H1 (cell line): Measurements from ENCODE around the gene ZNF148. TPM values are rescaled to one million over a fixed set of nuclear protein-coding genes. Genes with fewer than 3 reads are reported as not detected.

Source experiments
- CTCF ChIA-PET: fragments of 300-600 bp; sonication (Branson Sonifier 250); formaldehyde crosslinking; loops from one replicate; lab custom pipeline; 2021; ENCODE audit not compliant: partially characterized antibody; lab: Charles Lee
- POLR2A ChIA-PET: fragments of 300-600 bp; sonication (Branson Sonifier 250); formaldehyde crosslinking; loops from one replicate; lab custom pipeline; 2021; ENCODE audit warnings: inconsistent platforms; ENCODE audit not compliant: partially characterized antibody; lab: Charles Lee
- DNase-seq, 2 experiments: peaks; one replicate each; pipeline versions ENCODE4 v3.0.0 to v3.0.0-alpha.2; 2010 to 2022; ENCODE audit warnings: low spot score in 2 of 2, low read depth in 1 of 2, mixed read lengths in 1 of 2
- FAIRE-seq: peaks from 2 replicates; lab custom pipeline; 2011; peaks lifted over from hg19 to GRCh38; lab: Jason Lieb, UNC
- H2AFZ ChIP-seq: 2 replicates; pipeline ENCODE4 v1.8.1; 2012; ENCODE audit warnings: low read length, inconsistent platforms
- H2AK5ac ChIP-seq: 2 replicates; pipeline ENCODE4 v1.6.1; 2013; ENCODE audit warnings: low read depth, low read length
- H2BK120ac ChIP-seq: replicated peaks from 2 replicates; pipeline ENCODE3; 2013; ENCODE audit warnings: low read depth, low read length, inconsistent platforms
- H2BK12ac ChIP-seq: 2 replicates; pipeline ENCODE4 v1.6.1; 2013; ENCODE audit warnings: low read depth, low read length
- H2BK15ac ChIP-seq: 2 replicates; pipeline ENCODE4 v1.6.1; 2013; ENCODE audit warnings: low read length
- H2BK20ac ChIP-seq: 2 replicates; pipeline ENCODE4 v1.6.1; 2013; ENCODE audit warnings: low read length
- H2BK5ac ChIP-seq: 2 replicates; pipeline ENCODE4 v1.6.1; 2013; ENCODE audit warnings: low read depth, low read length
- H3K14ac ChIP-seq: 2 replicates; pipeline ENCODE4 v1.6.1; 2013; ENCODE audit warnings: inconsistent platforms; ENCODE audit not compliant: insufficient read length
- H3K18ac ChIP-seq: 2 replicates; pipeline ENCODE4 v1.6.1; 2013; ENCODE audit warnings: low read length; ENCODE audit errors: extremely low read depth
- H3K23ac ChIP-seq: 2 replicates; pipeline ENCODE4 v1.6.1; 2013; ENCODE audit warnings: inconsistent platforms; ENCODE audit not compliant: insufficient read length
- H3K23me2 ChIP-seq: 2 replicates; pipeline ENCODE4 v1.6.1; 2013; ENCODE audit warnings: low read depth, low read length
- H3K27ac ChIP-seq: 2 replicates; pipeline ENCODE4 v1.6.1; 2011; ENCODE audit warnings: low read depth, low read length, inconsistent platforms
- H3K27me3 ChIP-seq, 4 experiments: replicated peaks in 1 of 4; 1 replicate in 1 of 4; 2 replicates in 3 of 4; pipeline versions ENCODE4 v1.6.1 to v1.8.1; 2011 to 2013; ENCODE audit warnings: low read length in 3 of 4, mild to moderate bottlenecking in 3 of 4, inconsistent platforms in 2 of 4, mixed read lengths in 2 of 4, moderate library complexity in 1 of 4; ENCODE audit not compliant: control insufficient read depth in 3 of 4, insufficient read depth in 3 of 4; ENCODE audit errors: extremely low read depth in 1 of 4
- H3K36me3 ChIP-seq, 4 experiments: 2 replicates each; pipeline versions ENCODE4 v1.6.1 to v1.8.1; 2011 to 2013; ENCODE audit warnings: mild to moderate bottlenecking in 4 of 4, low read length in 3 of 4, moderate library complexity in 2 of 4, control low read depth in 1 of 4, inconsistent platforms in 1 of 4; ENCODE audit not compliant: insufficient read depth in 4 of 4, control insufficient read depth in 2 of 4
- H3K4ac ChIP-seq: replicated peaks from 2 replicates; pipeline ENCODE3; 2013; ENCODE audit warnings: low read length, low read depth, mixed read lengths, inconsistent platforms; ENCODE audit not compliant: insufficient read length
- H3K4me1 ChIP-seq, 4 experiments: replicated peaks in 1 of 4; 1 replicate in 1 of 4; 2 replicates in 3 of 4; pipeline versions ENCODE4 v1.6.1 to v1.8.1; 2011 to 2013; ENCODE audit warnings: low read length in 3 of 4, inconsistent platforms in 2 of 4, mixed read lengths in 1 of 4; ENCODE audit not compliant: insufficient read depth in 4 of 4, control insufficient read depth in 3 of 4
- H3K4me2 ChIP-seq, 2 experiments: 2 replicates each; pipeline versions ENCODE4 v1.6.1 to v1.8.1; 2011 to 2013; ENCODE audit warnings: low read depth in 2 of 2, low read length in 2 of 2, control low read depth in 1 of 2, inconsistent platforms in 1 of 2, mild to moderate bottlenecking in 1 of 2; ENCODE audit not compliant: insufficient read depth in 1 of 2
- H3K4me3 ChIP-seq, 4 experiments: fragments of 200-600, 300-600 bp in 1 of 4; sonication (generic), shearing (Covaris generic), sonication (Bioruptor Twin) in 1 of 4; 2 replicates each; pipeline versions ENCODE4 v1.5.1 to v1.8.1; 2011 to 2016; ENCODE audit warnings: low read length in 4 of 4, low read depth in 3 of 4, control low read depth in 2 of 4, inconsistent platforms in 2 of 4, mild to moderate bottlenecking in 2 of 4, mixed read lengths in 1 of 4, moderate library complexity in 1 of 4; ENCODE audit not compliant: insufficient read depth in 2 of 4; ENCODE audit errors: extremely low read depth in 1 of 4
- H3K56ac ChIP-seq: replicated peaks from 2 replicates; pipeline ENCODE3; 2013; ENCODE audit warnings: low read depth, mild to moderate bottlenecking, mixed read lengths, low read length, inconsistent platforms; ENCODE audit not compliant: insufficient read length
- H3K79me1 ChIP-seq: 2 replicates; pipeline ENCODE4 v1.6.1; 2013; ENCODE audit warnings: low read depth, low read length, control low read depth
- H3K79me2 ChIP-seq, 2 experiments: 2 replicates each; pipeline versions ENCODE4 v1.6.1 to v1.8.1; 2012 to 2013; ENCODE audit warnings: low read length in 2 of 2, mild to moderate bottlenecking in 2 of 2, inconsistent platforms in 1 of 2; ENCODE audit not compliant: insufficient read depth in 2 of 2, control insufficient read depth in 1 of 2
- H3K9ac ChIP-seq, 4 experiments: replicated peaks in 1 of 4; 1 replicate in 1 of 4; 2 replicates in 3 of 4; pipeline versions ENCODE4 v1.6.1 to v1.8.1; 2011 to 2013; ENCODE audit warnings: low read depth in 3 of 4, low read length in 3 of 4, control low read depth in 2 of 4, mild to moderate bottlenecking in 2 of 4, moderate library complexity in 2 of 4, inconsistent platforms in 1 of 4; ENCODE audit errors: extremely low read depth in 1 of 4
- H3K9me3 ChIP-seq, 2 experiments: 2 replicates each; pipeline versions ENCODE4 v1.6.1 to v1.8.1; 2012 to 2013; ENCODE audit warnings: mild to moderate bottlenecking in 2 of 2, moderate library complexity in 2 of 2, control low read depth in 1 of 2, inconsistent platforms in 1 of 2, low read depth in 1 of 2, low read length in 1 of 2, mixed read lengths in 1 of 2; ENCODE audit not compliant: insufficient read depth in 2 of 2
- H4K20me1 ChIP-seq, 2 experiments: replicated peaks in 1 of 2; 2 replicates each; pipeline versions ENCODE3 to v1.8.1; 2011 to 2013; ENCODE audit warnings: inconsistent platforms in 2 of 2, low read length in 2 of 2, mild to moderate bottlenecking in 1 of 2; ENCODE audit not compliant: insufficient read depth in 2 of 2, control insufficient read depth in 1 of 2
- H4K5ac ChIP-seq: 2 replicates; pipeline ENCODE4 v1.6.1; 2013; ENCODE audit warnings: low read length, low read depth, mixed read lengths, inconsistent platforms; ENCODE audit not compliant: insufficient read length
- H4K8ac ChIP-seq: 2 replicates; pipeline ENCODE4 v1.8.0; 2013; ENCODE audit warnings: mild to moderate bottlenecking, moderate library complexity, low read length, inconsistent platforms; ENCODE audit not compliant: insufficient read depth; ENCODE audit errors: extremely low read depth
- H4K91ac ChIP-seq: replicated peaks from 2 replicates; pipeline ENCODE3; 2013; ENCODE audit warnings: low read length, mixed read lengths, inconsistent platforms; ENCODE audit not compliant: insufficient read length
- ASH2L ChIP-seq: fragments of 200-600, 300-600 bp; sonication (generic); IDR thresholded peaks from one replicate; pipeline ENCODE4 v1.7.1; 2017; ENCODE audit warnings: low read length
- ATF3 ChIP-seq: IDR thresholded peaks from 2 replicates; pipeline ENCODE4 v1.6.1; 2011; ENCODE audit warnings: low read depth, mild to moderate bottlenecking, low read length; ENCODE audit not compliant: insufficient read depth
- BACH1 ChIP-seq: IDR thresholded peaks from 2 replicates; pipeline ENCODE4 v1.6.1; 2012; ENCODE audit warnings: low read length, improper control_type of control experiment
- CHD1 ChIP-seq: IDR thresholded peaks from 2 replicates; pipeline ENCODE4 v1.6.1; 2012; ENCODE audit warnings: low read depth, low read length, improper control_type of control experiment
- EGR1 ChIP-seq: IDR thresholded peaks from 2 replicates; pipeline ENCODE4 v1.6.1; 2011; ENCODE audit warnings: low read depth, low read length, borderline replicate concordance
- HDAC6 ChIP-seq: IDR thresholded peaks from one replicate; pipeline ENCODE4 v1.7.1; 2012; ENCODE audit warnings: low read depth, mild to moderate bottlenecking, inconsistent platforms, low read length, moderate library complexity
- JUND ChIP-seq: IDR thresholded peaks from 2 replicates; pipeline ENCODE4 v1.6.1; 2011; ENCODE audit warnings: mild to moderate bottlenecking, improper control_type of control experiment, low read length
- RBBP5 ChIP-seq: IDR thresholded peaks from 2 replicates; pipeline ENCODE4 v1.7.1; 2012; ENCODE audit warnings: low read depth, mild to moderate bottlenecking, inconsistent platforms, low read length, moderate library complexity, borderline replicate concordance
- RXRA ChIP-seq: IDR thresholded peaks from 2 replicates; pipeline ENCODE4 v1.6.1; 2011; ENCODE audit warnings: low read depth, mild to moderate bottlenecking, low read length, moderate library complexity; ENCODE audit not compliant: insufficient read depth
- SP2 ChIP-seq: IDR thresholded peaks from 2 replicates; pipeline ENCODE4 v1.6.1; 2012; ENCODE audit warnings: mild to moderate bottlenecking, low read length, inconsistent platforms
- SP4 ChIP-seq: IDR thresholded peaks from 2 replicates; pipeline ENCODE4 v1.6.1; 2012; ENCODE audit warnings: low read length, inconsistent platforms
- SRF ChIP-seq: IDR thresholded peaks from 2 replicates; pipeline ENCODE4 v1.6.1; 2011; ENCODE audit warnings: mild to moderate bottlenecking, low read depth, low read length, moderate library complexity
- USF2 ChIP-seq: IDR thresholded peaks from 2 replicates; pipeline ENCODE4 v1.6.1; 2011; ENCODE audit warnings: low read length, improper control_type of control experiment
- YY1 ChIP-seq: IDR thresholded peaks from 2 replicates; pipeline ENCODE4 v1.6.1; 2011; ENCODE audit warnings: low read depth, mild to moderate bottlenecking, low read length
- WGBS, 2 experiments: shearing (Covaris generic) in 1 of 2; methylation state at CpG; one replicate each; pipeline versions ENCODE4 v1.1.6 to v1.1.7; 2013 to 2015; ENCODE audit warnings: low lambda C conversion rate in 2 of 2, mixed read lengths in 2 of 2, inconsistent platforms in 1 of 2, low coverage in 1 of 2, missing lambda C conversion rate in 1 of 2; ENCODE audit not compliant: insufficient replicate concordance in 2 of 2, insufficient coverage in 1 of 2, insufficient read length in 1 of 2; ENCODE audit errors: extremely low coverage in 1 of 2, missing lambda C conversion rate in 1 of 2; 5-methylcytosine and 5-hydroxymethylcytosine counted together
- polyA plus RNA-seq, 7 experiments: library from polyadenylated mRNA; depleted of rRNA in 3 of 7; stranded (reverse) in 5 of 7; unstranded in 2 of 7; fragments of >200 nt in 5 of 7; fragments of 200-250 nt in 2 of 7; gene quantifications; 1 replicate in 5 of 7; 2 replicates in 1 of 7; 4 replicates in 1 of 7; pipeline versions ENCODE4 v1.2.1 to v1.2.3, GENCODE V29; 2011 to 2013; ENCODE audit warnings: missing spikeins in 2 of 7, mixed read lengths in 2 of 7
- total RNA-seq: library from RNA; stranded (reverse); fragmentation: NEBNext Ultra II Directional; extraction: Animal tissue kit (Norgen Biotek cat#: 25700); gene quantifications from 2 replicates; pipeline ENCODE4 v1.2.1, GENCODE V29; 2021

ZNF148 gene
- total and polyA plus RNA-seq, 2 of the 8 experiments (the other 6 are each of a cell fraction or from before 2014, with no cell fraction given): 3.7 to 22.6 TPM

GRCh38 chr3:125318871-125319270 lies 56.3 kb downstream of the ZNF148 start:
- Histone ChIP-seq H3K9ac (no peak overlapping the region), H4K8ac (no peak overlapping the region), H3K18ac (no peak overlapping the region), H3K4me2 (0 out of 4 replicates have a peak overlapping the region, but pooled peaks of 1 of the 2 experiments have one; percentile 17), H3K79me2 (no peaks in the 10 kb centered on the region), H4K91ac (no peak overlapping the region), H3K14ac (no peak overlapping the region), H3K36me3 (no peaks in the 10 kb centered on the region; a peak in 1 of 8 replicates), H4K20me1 (no peaks in the 10 kb centered on the region), H3K79me1 (no peaks in the 10 kb centered on the region), H2AK5ac (no peak overlapping the region), H2BK15ac (no peak overlapping the region), H3K27ac (no peak overlapping the region), H3K9me3 (no peaks in the 10 kb centered on the region), H3K23ac (no peak overlapping the region), H2BK120ac (no peak overlapping the region), H2BK5ac (no peak overlapping the region), H3K23me2 (no peaks in the 10 kb centered on the region), H2BK20ac (no peak overlapping the region), H3K27me3 (peaks cover 0 to 2% (median 0%) of the 10 kb centered on the region in 4 experiments; a peak in 1 of 7 replicates), H2BK12ac (no peak overlapping the region), H3K4ac (no peak overlapping the region), H3K56ac (no peak overlapping the region), H3K4me1 (peaks cover 0 to 5% (median 1%) of the 10 kb centered on the region in 4 experiments; a peak in 2 of 7 replicates), H2AFZ (no peak overlapping the region), H3K4me3 (no peak overlapping the region), H4K5ac (no peak overlapping the region)
- ChIA-PET POLR2A (interaction anchor here (0.7 kb wide), 2 partner anchors 46 to 110 kb away, joined by 3 to 4 read pairs; no protein-coding TSS in a partner anchor), CTCF (interaction anchor here (1.2 to 1.3 kb wide), 2 partner anchors 168 to 266 kb away, joined by 4 read pairs; no protein-coding TSS in a partner anchor)
- DNase-seq (no peak), FAIRE-seq (no peak)
- 80% methylated on average over 4 of the region's 4 CpGs; no CpG with 5 or more reads in 1 of the 2 experiments for WGBS, 2 experiments
- no peak for TF ChIP-seq SP4
- TF ChIP-seq YY1: no peak
- no peak for TF ChIP-seq EGR1
- no peak for TF ChIP-seq ATF3
- no peak for TF ChIP-seq SP2
- no peak for TF ChIP-seq JUND
- no peak for TF ChIP-seq RXRA
- TF ChIP-seq ASH2L: no peak
- TF ChIP-seq HDAC6: no peak
- no peak for TF ChIP-seq BACH1
- TF ChIP-seq CHD1: no peak
- no peak for TF ChIP-seq RBBP5
- TF ChIP-seq USF2: no peak
- no peak for TF ChIP-seq SRF
